HL-60 (cell line): ENCODE results near the gene HPS4.

Experiments used
- DNase-seq, 2 experiments: peaks; one replicate each; pipeline ENCODE4 v3.0.0-alpha.2; 2010 to 2020; ENCODE audit warnings: low read depth in 1 of 2, low spot score in 1 of 2
- H3K27ac ChIP-seq: fragments of 250-450 bp; sonication (Bioruptor Pico); replicated peaks from 2 replicates; pipeline ENCODE4 v1.5.1; 2020; ENCODE audit warnings: mild to moderate bottlenecking, moderate library complexity
- H3K27me3 ChIP-seq: fragments of 250-450 bp; sonication (Bioruptor Pico); 2 replicates; pipeline ENCODE4 v1.5.1; 2021; ENCODE audit warnings: mild to moderate bottlenecking, moderate library complexity; ENCODE audit not compliant: insufficient read depth, poor library complexity, severe bottlenecking
- H3K4me3 ChIP-seq: replicated peaks from 2 replicates; pipeline ENCODE4 v1.5.1; 2011; ENCODE audit warnings: mild to moderate bottlenecking, control low read depth, low read length; ENCODE audit not compliant: insufficient read depth
- GABPA ChIP-seq: IDR thresholded peaks from 2 replicates; pipeline ENCODE4 v1.6.1; 2012; ENCODE audit warnings: low read depth
- POLR2AphosphoS5 ChIP-seq: IDR thresholded peaks from 2 replicates; pipeline ENCODE4 v1.6.1; 2012; ENCODE audit warnings: low read depth
- SPI1 ChIP-seq: IDR thresholded peaks from 2 replicates; pipeline ENCODE4 v1.6.1; 2012; ENCODE audit warnings: low read depth, mild to moderate bottlenecking, borderline replicate concordance
- TF ChIP-seq, protein P1 (sequence below): IDR thresholded peaks from one replicate; pipeline ENCODE4 v1.5.1; 2011; ENCODE audit warnings: low read length, control low read depth, inconsistent platforms; ENCODE audit not compliant: insufficient read depth
- TF ChIP-seq, protein P2 (sequence below): IDR thresholded peaks from 2 replicates; pipeline ENCODE4 v1.6.1; 2012; ENCODE audit warnings: low read depth; ENCODE audit not compliant: insufficient replicate concordance

HPS4 gene

DNA sequence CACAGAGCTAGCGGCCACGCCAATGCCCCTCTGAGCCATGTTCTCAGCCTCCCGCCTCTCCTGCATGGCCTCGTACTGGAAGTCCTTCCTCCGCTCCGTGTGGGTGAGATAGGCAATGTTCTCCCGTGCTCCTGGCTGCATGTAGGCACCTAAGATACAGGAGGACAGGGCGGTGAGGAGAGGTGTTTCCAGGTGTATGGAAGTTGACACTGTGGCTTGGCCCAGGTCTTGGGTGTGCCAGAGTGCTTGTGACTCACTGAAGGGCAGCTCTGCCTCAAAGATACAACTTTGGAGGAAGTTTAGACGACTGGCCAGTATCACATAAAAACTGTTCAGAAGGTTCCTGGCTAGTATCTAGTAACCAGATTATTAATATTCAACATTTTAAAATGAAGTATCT, 8.6 kb upstream of the HPS4 start:
- Histone ChIP-seq H3K27ac (no peak overlapping the region), H3K4me3 (no peak overlapping the region), H3K27me3 (no peaks in the 10 kb centered on the region)
- no peak for DNase-seq
- TF ChIP-seq GABPA (no peak), POLR2AphosphoS5 (no peak), SPI1 (no peak)
- TF ChIP-seq, protein P1, sequence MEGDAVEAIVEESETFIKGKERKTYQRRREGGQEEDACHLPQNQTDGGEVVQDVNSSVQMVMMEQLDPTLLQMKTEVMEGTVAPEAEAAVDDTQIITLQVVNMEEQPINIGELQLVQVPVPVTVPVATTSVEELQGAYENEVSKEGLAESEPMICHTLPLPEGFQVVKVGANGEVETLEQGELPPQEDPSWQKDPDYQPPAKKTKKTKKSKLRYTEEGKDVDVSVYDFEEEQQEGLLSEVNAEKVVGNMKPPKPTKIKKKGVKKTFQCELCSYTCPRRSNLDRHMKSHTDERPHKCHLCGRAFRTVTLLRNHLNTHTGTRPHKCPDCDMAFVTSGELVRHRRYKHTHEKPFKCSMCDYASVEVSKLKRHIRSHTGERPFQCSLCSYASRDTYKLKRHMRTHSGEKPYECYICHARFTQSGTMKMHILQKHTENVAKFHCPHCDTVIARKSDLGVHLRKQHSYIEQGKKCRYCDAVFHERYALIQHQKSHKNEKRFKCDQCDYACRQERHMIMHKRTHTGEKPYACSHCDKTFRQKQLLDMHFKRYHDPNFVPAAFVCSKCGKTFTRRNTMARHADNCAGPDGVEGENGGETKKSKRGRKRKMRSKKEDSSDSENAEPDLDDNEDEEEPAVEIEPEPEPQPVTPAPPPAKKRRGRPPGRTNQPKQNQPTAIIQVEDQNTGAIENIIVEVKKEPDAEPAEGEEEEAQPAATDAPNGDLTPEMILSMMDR = no peak
- TF ChIP-seq, protein P2, sequence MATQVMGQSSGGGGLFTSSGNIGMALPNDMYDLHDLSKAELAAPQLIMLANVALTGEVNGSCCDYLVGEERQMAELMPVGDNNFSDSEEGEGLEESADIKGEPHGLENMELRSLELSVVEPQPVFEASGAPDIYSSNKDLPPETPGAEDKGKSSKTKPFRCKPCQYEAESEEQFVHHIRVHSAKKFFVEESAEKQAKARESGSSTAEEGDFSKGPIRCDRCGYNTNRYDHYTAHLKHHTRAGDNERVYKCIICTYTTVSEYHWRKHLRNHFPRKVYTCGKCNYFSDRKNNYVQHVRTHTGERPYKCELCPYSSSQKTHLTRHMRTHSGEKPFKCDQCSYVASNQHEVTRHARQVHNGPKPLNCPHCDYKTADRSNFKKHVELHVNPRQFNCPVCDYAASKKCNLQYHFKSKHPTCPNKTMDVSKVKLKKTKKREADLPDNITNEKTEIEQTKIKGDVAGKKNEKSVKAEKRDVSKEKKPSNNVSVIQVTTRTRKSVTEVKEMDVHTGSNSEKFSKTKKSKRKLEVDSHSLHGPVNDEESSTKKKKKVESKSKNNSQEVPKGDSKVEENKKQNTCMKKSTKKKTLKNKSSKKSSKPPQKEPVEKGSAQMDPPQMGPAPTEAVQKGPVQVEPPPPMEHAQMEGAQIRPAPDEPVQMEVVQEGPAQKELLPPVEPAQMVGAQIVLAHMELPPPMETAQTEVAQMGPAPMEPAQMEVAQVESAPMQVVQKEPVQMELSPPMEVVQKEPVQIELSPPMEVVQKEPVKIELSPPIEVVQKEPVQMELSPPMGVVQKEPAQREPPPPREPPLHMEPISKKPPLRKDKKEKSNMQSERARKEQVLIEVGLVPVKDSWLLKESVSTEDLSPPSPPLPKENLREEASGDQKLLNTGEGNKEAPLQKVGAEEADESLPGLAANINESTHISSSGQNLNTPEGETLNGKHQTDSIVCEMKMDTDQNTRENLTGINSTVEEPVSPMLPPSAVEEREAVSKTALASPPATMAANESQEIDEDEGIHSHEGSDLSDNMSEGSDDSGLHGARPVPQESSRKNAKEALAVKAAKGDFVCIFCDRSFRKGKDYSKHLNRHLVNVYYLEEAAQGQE = no peak

DNA sequence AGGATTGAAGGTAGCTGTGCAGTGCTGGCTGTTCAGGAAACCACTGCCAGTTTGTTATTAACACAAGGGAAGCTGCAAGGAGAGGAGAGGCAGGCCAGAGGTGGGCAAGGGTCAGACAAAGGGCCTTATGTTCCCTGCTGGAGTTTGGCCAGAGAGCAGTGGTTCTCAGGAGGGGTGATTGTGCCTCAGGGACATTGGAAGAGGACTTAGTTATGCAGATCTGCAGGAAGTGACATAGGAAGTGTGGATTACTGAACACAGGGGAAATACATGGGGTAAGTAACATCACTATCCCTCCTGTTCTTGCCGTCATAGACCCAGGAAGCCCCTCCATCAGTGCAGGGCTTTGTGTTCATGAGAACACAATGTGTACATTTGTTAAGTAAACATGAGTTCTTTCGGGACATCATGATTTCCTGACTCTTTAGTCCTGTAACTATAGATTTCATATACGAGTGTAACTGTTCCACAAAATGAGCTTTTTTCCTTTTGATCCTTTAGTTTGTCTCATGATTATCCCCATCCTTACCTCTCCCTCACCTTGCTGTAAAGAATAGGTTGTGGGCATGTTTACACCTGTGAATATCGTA, 6.0 kb upstream of the HPS4 start:
- no peaks in the 10 kb centered on the region for H3K27me3 ChIP-seq
- H3K4me3 ChIP-seq = no peak overlapping the region
- DNase-seq = no peak
- TF ChIP-seq, protein P2 = no peak
- no peak for TF ChIP-seq SPI1
- no peak for TF ChIP-seq POLR2AphosphoS5
- TF ChIP-seq, protein P1 = no peak
- TF ChIP-seq GABPA = no peak
- no peak overlapping the region for H3K27ac ChIP-seq

DNA sequence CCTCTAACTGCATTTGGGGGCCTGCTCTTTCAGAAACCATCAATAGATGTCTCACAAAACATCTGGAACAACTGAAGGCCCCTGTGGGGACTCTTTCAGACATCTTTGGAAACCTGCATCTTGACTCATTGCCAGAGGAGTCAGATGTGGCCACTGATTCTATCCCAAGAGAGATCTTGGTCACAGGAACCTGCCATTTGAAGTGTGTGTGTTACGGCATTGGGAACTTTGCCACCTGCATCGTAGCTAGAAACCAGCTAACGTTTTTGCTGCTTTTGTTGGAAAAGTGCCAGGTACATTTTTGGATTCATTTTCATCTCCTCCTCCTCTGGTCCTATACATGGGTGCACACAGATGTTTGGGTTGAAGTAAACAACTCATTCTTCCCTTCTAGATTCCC, 4.4 kb upstream of the HPS4 start:
- no peak for DNase-seq
- Histone ChIP-seq H3K27me3 (no peaks in the 10 kb centered on the region), H3K27ac (no peak overlapping the region), H3K4me3 (no peak overlapping the region)
- no peak for TF ChIP-seq POLR2AphosphoS5
- TF ChIP-seq, protein P1 = no peak

DNA sequence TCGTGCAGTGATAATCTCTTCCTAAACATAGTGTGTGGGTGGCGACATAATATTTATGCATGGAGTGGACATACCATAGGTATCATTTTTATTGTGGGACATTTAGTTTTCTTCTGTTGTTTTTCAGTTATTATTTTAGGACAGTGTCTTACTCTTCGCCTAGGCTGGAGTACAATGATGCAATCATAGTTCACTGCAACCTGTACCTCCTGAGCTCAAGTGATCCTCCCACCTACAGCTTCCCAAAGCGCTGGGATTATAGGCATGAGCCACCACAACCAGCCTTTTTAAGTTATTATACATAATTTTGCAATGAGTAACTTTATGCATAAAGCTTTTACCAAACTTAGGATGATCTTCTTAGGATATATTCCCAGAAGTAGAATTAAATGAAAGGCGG, 2.8 kb upstream of the HPS4 start:
- Histone ChIP-seq H3K27ac (no peak overlapping the region), H3K4me3 (no peak overlapping the region), H3K27me3 (no peaks in the 10 kb centered on the region)
- no peak for DNase-seq
- TF ChIP-seq SPI1 (no peak), POLR2AphosphoS5 (no peak), GABPA (no peak)
- TF ChIP-seq, protein P2 = no peak
- TF ChIP-seq, protein P1 = no peak
